Nephron (organoid): ENCODE data around the gene DUS2.
"Not testable (repeated sequence)": the region's sequence is repeated elsewhere in the genome, so short reads cannot be mapped to it uniquely, and the experiment has no call there.

ENCODE experiments used
- H3K27ac Mint-ChIP-seq, 3 experiments: 2 replicates each; pipeline ENCODE4 v1.8.0; 2020; ENCODE audit warnings: mixed read lengths in 3 of 3, mild to moderate bottlenecking in 2 of 3, moderate library complexity in 1 of 3
- H3K27me3 Mint-ChIP-seq: 2 replicates; pipeline ENCODE4 v1.8.0; 2021; ENCODE audit warnings: low read depth, mild to moderate bottlenecking, moderate library complexity, mixed read lengths
- H3K36me3 Mint-ChIP-seq: 2 replicates; pipeline ENCODE4 v1.8.0; 2020; ENCODE audit warnings: low read depth, mixed read lengths
- H3K4me1 Mint-ChIP-seq: 2 replicates; pipeline ENCODE4 v1.8.0; 2020; ENCODE audit warnings: mixed read lengths
- H3K4me3 Mint-ChIP-seq, 3 experiments: 2 replicates each; pipeline ENCODE4 v1.8.0; 2020; ENCODE audit warnings: mild to moderate bottlenecking in 3 of 3, mixed read lengths in 3 of 3, moderate library complexity in 2 of 3
- H3K9me3 Mint-ChIP-seq: 2 replicates; pipeline ENCODE4 v1.8.0; 2020; ENCODE audit warnings: mixed read lengths
- CTCF ChIP-seq, 3 experiments: fragments of 200-600 bp; sonication (generic); IDR thresholded peaks; one replicate each; pipeline ENCODE4 v1.5.0; 2021; ENCODE audit warnings: antibody characterized with exemption in 3 of 3; ENCODE audit not compliant: unreplicated experiment in 3 of 3

DUS2 gene

GRCh38 chr16:67989322-67990017 is 33.6 kb upstream of the DUS2 start:
- Mint-ChIP-seq H3K27me3 (peaks cover 3% of the 10 kb centered on the region), H3K4me1 (peaks cover 12% of the 10 kb centered on the region), H3K27ac (no peak overlapping the region), H3K4me3 (no peak overlapping the region), H3K36me3 (no peaks in the 10 kb centered on the region), H3K9me3 (no peaks in the 10 kb centered on the region)
- no peak for TF ChIP-seq CTCF (IDR thresholded peaks at IDR 0.05; ENCODE audit: unreplicated experiment in 3 of 3)

DNA sequence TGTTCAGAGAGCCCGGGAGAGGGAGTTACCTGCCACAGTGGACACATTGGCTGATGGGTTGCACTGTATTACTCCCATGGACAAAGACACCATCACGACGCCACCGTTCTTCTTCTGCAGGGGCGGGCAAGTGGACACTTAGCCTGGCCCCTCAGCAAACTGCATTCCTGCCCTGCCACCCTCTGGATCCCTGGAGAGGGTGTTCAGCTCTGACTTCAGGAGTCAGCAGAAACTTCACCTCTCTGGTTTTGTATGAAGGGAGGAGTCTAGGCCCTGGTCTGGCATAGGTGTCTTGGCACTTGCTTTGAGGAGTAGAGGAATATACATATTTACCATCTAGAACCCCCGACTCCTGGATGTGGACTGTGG is 33.1 kb upstream of the DUS2 start:
- H3K4me3 Mint-ChIP-seq = no peak overlapping the region
- no peak for TF ChIP-seq CTCF (IDR thresholded peaks at IDR 0.05; ENCODE audit: unreplicated experiment in 3 of 3)
- H3K27me3 Mint-ChIP-seq = peaks cover 3% of the 10 kb centered on the region
- peaks cover 9% of the 10 kb centered on the region for H3K4me1 Mint-ChIP-seq
- no peaks in the 10 kb centered on the region for H3K36me3 Mint-ChIP-seq
- no peaks in the 10 kb centered on the region for H3K9me3 Mint-ChIP-seq
- no peak overlapping the region for H3K27ac Mint-ChIP-seq

DNA sequence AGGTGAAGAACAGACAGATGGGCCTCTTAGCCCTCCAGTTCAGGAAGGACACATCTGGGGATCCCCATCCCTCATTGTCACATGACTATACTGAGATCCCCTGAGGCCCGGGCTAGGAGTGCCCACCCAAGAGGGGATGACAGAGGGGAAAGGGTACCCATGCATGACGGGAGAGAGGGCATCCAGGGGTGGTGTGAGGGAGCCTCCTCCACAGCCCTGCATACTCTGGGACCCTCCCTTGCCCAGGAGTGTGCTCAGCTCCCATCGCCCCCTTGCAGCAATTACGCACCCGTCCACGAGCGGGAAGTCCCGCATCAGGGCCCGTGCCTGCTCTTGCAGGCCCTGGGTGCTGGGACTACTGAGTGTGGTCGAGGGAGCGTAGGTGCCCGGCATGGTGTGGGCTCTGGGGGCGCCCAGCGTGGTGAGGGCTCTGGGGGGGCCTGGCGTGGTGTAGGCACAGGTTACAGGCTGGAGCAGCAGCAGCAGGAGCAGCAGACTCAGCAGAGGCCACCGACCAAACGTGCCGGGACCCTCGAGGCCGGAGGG is 30.4 kb upstream of the DUS2 start:
- no peaks in the 10 kb centered on the region for H3K36me3 Mint-ChIP-seq
- no peak for TF ChIP-seq CTCF (IDR thresholded peaks at IDR 0.05; ENCODE audit: unreplicated experiment in 3 of 3)
- no peak overlapping the region for H3K4me3 Mint-ChIP-seq
- H3K27ac Mint-ChIP-seq = no peak overlapping the region
- H3K27me3 Mint-ChIP-seq = peaks cover 7% of the 10 kb centered on the region
- H3K4me1 Mint-ChIP-seq = peaks cover 3% of the 10 kb centered on the region
- no peaks in the 10 kb centered on the region for H3K9me3 Mint-ChIP-seq

DNA sequence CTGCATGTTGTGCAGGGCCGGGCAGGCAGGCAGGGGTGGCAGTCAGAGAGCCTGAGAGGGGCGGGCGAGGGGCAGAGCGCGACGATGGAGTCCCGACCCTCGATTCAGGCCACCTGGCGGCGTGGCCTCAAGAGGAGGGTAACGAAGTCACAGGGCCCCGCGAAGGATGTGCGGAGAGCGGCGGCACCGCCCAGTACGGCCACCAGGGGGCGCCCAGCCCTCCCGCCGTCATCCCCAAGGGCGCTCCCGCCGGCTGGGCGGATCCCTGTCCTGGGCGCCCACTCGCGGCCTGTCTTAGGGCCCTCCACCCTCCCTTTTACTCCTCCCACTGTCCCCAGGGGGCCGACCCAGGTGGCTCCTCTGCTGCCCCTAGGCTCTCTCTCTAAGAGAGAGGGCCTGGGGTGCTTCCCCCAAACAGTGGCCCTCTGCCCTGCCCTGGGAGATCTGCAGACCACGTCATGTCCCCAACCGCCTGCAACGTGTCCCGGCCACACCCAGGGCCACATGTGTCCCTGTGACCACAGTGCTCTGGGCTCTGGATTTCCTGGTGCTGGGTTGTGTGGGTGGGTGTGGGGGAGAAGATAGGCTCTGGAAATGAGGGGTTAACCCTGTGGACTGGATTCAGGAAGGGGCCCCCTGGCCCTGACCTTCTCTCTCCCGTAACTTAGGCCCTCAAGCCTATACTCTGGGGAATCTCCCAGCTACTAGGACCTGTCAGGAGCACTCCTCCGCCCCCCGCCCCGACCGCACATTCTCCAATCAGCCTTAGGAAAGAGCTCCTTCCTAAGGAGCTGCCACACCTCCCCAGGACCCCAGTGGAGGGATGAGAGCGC is 29.7 kb upstream of the DUS2 start:
- TF ChIP-seq CTCF (IDR thresholded peaks at IDR 0.05; ENCODE audit: unreplicated experiment in 3 of 3) = peak; percentile 97 to 98 (median 98)
- Mint-ChIP-seq H3K27me3 (peaks cover 7% of the 10 kb centered on the region), H3K9me3 (no peaks in the 10 kb centered on the region), H3K4me1 (no peaks in the 10 kb centered on the region), H3K4me3 (peak overlapping the region; percentile 3 to 45 (median 35)), H3K27ac (no peak overlapping the region), H3K36me3 (no peaks in the 10 kb centered on the region)

- H3K9me3 Mint-ChIP-seq, H3K36me3 Mint-ChIP-seq, H3K27ac Mint-ChIP-seq, H3K27me3 Mint-ChIP-seq, H3K4me1 Mint-ChIP-seq: not testable (repeated sequence)
- H3K4me3 Mint-ChIP-seq = peak overlapping the region; percentile 3 to 45 (median 35)
Observed at GRCh38 chr16:67994040-67994408, 29.1 kb upstream of the DUS2 start.

DNA sequence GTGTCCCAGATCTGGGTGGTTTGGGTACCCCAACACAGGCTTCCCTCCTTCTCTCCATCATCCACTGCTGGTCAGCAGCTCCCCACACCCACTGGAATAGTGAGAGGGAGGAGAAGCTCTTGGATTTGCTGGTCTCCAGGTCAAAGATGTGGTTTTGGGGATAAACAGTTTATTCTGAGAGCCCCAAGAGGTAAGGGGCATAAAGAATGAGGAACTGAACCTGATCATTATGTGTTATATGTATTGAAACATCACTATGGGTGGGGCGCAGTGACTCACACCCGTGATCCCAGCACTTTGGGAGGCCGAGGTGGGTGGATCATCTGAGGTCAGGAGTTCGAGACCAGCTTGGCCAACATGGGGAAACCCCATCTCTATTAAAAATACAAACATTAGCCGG is 27.7 kb upstream of the DUS2 start:
- Mint-ChIP-seq H3K27ac (no peak overlapping the region), H3K36me3 (no peaks in the 10 kb centered on the region), H3K9me3 (no peaks in the 10 kb centered on the region), H3K4me1 (no peaks in the 10 kb centered on the region), H3K27me3 (peaks cover 7% of the 10 kb centered on the region), H3K4me3 (no peak overlapping the region)
- no peak for TF ChIP-seq CTCF (IDR thresholded peaks at IDR 0.05; ENCODE audit: unreplicated experiment in 3 of 3)
